ENCODE data around the gene DHX32.

The DHX32 gene

DNA sequence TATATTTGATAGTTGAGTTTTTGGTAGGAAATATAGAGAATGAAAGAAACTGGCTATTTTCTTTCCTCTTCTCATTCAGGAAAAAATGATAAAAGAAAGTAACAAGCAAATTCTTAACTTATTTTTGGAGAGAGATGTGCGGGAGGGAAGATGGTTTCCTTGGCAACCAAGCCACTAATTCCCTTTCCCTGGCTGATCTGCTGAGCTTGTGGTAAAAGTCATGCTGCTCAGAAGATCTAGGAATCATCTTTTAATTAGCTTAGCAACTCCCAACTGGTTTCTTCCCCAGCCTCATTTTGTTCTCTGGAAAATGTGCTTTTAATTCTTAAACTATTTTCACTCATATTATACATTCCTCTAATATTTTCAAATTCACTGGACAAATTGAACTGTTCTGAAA, 69.8 kb downstream of the DHX32 start:
- no peak for DNase-seq (ENCODE audit: low spot score)

DNA sequence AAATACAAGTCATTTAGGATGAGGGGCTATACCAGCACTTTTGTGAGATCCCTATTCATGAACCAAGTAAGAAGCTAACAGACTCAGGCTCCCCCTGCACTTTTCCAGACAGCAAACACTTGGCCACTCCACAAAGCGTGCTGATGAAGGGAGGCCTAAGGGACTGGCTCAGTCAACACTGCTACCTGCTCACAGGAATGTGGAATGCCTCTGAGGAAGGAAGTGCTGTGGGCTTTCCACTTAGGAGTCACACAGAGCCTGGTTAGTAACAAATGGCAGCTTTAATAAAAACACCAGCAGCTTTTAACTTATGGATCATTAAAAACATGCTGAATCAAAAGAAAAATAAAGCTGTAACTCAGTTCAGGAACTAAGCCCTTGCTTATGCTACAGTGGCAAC, 73.0 kb downstream of the DHX32 start:
- DNase-seq (ENCODE audit: low spot score): no peak

DNA sequence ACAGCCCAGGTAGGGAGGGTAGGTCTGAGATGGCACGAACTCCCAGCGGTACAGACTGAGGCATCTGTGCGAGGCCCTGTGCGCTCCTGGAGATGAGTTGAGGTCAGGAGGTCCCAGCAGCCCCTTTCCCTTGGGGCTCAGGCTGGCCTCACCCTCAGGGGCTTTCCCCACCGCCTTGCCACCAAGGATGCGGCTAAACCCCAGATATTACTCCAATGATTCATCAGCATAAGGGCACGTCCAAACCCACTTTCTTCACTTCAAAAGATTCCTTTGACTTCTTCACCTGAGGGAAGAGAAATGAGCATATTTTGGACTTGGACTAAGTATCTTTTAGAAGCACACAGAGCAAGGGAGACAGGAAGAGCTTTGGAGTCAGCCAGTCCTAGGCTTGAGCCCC, 78.4 kb downstream of the DHX32 start:
- no peak for DNase-seq (ENCODE audit: low spot score)

DNA sequence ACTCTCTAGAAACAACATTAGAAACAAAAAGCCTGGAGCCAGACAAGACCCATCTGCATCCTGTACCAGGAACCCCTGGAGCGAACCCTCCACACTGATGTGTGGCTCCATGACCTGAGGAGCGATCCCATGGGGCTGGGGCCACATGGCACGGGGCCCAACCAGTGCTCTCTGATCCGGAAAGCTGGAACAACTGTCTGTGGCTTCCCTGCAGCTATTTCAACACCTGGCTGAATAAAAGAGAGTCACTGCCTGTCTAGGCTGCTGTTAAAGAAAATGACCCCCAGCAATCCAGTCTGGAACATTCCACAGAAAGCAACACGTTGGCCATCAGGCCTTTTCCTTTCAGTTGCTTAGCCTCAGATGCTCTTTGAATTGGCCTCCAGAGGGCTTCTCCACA, 79.0 kb downstream of the DHX32 start:
- DNase-seq (ENCODE audit: low spot score): no peak

DNA sequence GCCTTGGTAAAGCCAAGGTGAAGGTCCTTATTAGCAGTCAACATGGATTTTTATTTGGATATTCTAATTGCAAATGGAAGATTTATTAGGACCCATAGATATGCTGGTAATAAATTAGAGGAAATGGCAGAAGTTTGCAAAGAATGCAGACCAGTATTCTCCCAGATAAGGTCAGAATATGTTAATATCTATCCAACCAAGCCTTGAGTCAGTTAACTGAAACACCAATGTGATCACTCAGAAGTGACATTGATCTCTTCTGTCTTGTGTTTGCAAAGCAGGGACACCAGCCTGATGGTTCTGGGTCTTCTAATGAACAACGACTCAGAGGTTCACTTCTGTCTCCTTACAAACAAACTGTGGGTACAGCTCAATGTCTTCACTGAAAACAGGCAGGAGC, 79.5 kb downstream of the DHX32 start:
- DNase-seq (ENCODE audit: low spot score): no peak

DNA sequence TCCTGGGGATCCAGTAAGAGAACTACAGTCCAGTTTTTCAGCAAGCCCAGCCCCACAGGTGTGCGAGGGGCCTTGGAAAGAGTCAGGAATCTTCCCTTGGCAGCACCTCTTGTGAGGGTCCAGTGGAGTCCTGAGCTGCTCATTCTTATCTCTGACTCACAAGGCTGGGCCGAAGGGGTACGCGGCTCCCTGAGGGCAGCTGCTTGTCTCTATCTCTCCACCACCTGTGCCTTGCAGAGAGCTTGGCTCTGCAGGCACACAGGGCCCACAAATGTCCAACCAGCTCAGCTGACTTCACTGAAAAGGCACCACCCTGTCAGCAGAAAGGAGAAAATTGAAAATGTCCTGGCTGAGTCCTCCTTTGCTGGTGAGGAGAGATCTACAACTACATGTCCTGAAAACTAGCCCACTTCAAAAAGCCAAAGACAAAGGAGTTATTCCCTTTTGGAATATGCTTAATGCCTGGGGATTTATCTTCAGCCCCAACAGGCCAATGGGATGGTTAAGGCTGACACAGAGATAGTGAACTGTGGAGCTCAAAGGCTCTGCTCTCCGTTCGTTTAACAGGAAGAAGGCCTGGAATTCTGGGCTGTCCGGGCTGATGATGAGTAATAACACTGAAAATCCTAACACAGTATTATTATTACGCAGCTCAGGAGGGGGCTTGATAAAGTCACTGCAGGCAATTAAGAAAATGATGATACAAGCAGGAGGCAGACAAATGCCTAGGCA, 81.5 kb downstream of the DHX32 start:
- DNase-seq (ENCODE audit: low spot score): no peak

DNA sequence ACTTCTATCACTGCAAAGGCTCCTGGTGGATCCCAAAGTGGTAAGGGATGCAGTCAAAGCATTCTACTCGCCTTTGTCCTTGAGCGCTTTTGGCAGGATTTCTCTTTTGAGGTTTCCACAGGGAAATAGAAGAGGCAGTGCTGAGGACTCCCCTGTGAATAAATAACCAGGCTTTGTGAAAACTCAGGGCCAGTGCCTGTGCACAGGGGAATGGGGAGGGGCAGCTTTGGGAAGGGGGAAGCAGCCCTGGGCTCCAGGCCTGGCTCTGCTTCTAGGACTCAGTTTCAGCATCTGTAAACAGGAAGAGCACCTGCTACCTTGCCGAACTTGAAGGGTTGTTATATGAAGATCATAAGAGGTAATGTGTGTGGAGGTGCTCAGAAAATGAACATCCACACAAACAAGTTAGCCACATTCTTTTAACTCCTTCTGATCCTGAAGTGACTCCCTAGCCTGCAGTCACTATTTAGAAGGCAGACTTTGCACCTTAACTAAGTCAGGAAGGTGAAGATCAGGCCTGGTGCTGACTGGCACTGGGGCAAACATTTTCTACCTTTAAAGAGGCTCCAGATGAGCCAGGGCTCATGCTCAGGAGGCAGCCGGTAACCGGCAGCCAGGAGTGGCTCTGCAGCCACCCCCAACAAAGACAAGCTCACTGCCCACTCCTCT, 83.0 kb downstream of the DHX32 start:
- DNase-seq (ENCODE audit: low spot score): no peak

DNA sequence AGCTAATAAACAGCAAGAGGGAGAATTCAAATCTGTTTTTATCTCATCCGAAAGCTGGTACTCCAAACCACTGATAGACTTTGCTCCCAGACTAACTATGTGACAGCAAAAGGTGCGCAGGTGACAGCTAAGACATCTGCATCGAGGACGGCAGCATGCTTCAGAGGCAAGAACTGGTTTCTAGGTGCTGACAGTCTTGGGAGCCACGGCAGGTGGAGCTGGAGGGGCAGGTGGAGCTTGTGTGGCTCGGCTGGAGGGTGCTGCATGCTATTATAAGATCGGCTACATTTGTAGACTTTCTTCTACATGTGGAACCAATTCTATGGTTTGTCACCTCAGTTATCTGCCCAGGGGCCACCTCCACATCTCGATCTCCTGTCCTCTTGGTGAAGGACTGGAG, 83.7 kb downstream of the DHX32 start:
- DNase-seq (ENCODE audit: low spot score): no peak

DNA sequence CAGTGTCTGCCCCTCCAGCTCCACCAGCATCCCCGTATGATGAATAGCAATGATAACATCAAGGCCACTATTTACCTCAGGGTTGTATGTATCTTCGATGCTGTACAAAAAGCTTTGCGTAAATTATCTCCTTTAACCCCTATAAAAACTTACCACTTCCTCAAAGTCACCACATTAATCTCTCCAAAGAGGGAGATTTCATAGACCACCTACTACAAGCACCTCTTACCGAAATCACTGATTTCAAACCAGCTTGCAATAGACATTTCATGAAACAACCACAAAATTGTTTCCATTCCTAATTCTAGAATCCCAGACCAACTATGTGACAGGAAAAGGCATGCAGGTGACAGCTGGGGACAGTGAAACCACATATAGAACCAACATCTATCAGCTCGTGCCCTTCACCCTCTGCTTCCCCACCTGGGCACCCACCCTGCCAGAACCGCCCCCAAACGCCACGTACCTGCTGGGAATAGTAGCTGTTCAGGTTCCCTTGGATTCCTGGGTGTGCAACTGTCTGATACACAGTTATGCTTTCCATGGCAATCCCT, 85.4 kb downstream of the DHX32 start:
- DNase-seq (ENCODE audit: low spot score): no peak

DNA sequence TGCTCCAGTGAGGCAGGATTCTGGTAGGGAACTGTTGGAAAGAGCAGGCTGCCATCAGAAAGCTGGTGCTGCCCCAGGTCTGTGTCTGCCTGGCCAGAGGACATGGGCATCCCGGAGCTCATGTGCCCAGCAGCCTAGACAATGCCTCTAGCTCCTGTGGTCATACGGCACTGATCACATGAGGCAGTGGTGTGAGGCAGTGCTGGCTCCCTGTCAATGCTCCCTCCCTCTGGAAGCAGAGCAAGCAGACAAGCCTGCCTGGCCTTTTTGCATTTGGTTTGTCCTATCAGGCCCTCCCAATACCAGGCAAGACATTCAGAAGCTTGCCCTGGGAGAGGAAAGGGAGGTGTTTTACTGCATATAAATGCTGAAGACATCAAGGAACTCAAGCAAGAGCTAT, 86.0 kb downstream of the DHX32 start:
- no peak for DNase-seq (ENCODE audit: low spot score)

DNA sequence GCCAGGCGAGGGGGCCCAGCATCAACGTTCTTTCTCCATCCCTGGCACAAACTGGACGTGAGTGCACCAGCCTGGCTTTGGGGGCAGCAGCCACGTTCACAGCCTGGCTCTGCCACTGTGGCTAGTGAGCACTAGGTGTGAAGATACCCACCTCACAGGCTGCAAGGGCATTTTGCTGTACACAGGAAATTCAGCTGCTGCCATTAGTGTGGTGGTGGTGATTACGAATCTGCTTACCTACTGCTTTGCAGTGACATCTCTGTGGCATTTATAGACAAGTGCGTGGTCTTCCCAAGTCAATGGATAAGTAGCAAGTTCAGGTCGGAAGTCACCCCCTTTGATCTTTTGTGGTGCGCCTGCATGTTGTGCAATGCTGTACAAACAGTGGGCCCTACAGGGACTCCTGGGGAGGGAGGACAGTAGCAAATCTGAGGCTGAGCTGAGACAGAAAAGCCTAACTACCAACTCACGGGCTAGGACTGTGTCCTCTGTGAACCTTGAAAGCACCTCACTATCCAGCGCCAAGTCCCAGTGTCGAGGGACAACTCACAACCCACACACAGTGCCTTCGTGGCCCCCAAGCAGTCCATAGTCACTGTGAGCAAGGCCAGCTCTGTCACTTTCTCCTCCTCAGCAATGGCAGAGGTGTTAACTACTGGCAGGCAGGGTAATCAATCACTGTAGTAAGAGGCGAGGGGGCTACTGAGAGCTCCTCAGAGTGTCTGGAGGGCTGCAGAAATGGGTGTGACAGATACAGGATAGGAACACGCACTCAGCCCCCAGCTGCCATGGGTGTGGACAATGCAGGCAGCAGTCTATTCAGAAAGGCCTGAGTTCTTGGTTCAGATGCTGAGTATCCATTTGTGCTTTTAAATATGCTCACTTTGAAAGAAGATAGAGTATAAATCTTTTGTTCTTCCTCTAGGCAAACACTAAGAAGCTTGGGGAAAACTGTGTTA, 88.5 kb downstream of the DHX32 start:
- no peak for DNase-seq (ENCODE audit: low spot score)

DNA sequence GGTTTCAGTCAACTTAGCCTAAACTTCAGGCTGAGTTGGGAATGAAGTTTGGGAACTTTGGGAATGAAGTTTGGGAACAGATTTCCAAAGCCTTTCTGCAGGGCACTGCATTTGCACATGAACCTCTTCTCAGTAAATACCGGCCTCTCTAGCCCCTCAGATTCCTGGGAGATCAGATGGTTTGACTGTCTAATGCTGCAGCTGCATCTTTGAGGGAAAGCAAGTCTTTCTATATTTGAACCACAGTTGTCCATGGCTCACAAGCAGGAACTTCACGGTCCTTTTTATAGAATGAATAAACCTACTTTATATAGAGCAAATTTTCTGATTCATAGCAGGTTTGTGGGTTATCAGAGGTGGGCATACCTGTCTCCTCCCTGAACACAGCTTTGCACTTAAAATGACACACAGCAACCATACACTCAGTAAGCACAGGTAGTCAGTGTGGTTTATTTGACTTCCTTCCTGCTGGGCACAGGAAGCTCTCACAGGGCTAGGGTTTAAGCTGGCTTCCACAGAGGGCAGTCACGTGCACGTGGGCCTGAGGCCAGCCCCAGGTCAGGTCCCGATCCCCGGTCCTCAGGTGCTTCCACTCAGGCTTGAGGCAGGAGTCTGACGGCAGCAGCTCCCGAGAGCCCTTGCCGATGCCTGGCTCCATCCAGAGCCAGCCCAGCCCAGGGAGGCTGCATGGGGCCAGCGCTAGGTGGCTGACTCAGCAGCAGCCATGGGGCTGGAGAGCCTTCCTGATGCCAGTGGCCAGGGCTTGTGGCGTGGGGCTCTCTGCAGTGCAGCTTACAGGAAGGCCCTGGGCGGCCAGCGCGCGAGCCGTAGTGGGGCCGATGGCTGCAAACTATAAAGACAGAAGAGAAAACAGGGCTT, 92.7 kb downstream of the DHX32 start:
- DNase-seq (ENCODE audit: low spot score): peak; percentile 14

All from activated CD4-positive, alpha-beta T cell treated with anti-CD3 and anti-CD28 coated beads, Interleukin-2, Interleukin-4, amounts not matched to agents 100 ng/mL and 50 ng/mL, durations not matched to agents 16 hours and 8 hours (primary cell).